Loucy (cell line): ENCODE measurements around the gene PPP2R2B.

ENCODE experiments used
- H2AFZ ChIP-seq: fragments of 200-600 bp; sonication (generic); 2 replicates; pipeline ENCODE4 v1.6.0; 2016; ENCODE audit warnings: antibody characterized with exemption, mild to moderate bottlenecking, low read length, moderate library complexity
- H3F3A ChIP-seq: fragments of 200-600 bp; 2 replicates; pipeline ENCODE4 v1.6.0; 2016; ENCODE audit warnings: antibody characterized with exemption, low read depth, mild to moderate bottlenecking
- H3K27me3 ChIP-seq: fragments of 200-600 bp; sonication (generic); 2 replicates; pipeline ENCODE4 v1.6.1; 2014; ENCODE audit warnings: low read length, mild to moderate bottlenecking; ENCODE audit not compliant: insufficient read depth, poor library complexity, severe bottlenecking
- H3K36me3 ChIP-seq: fragments of 200-600 bp; sonication (generic); 2 replicates; pipeline ENCODE4 v1.6.1; 2016; ENCODE audit warnings: low read length; ENCODE audit not compliant: insufficient read depth
- H3K4me1 ChIP-seq: fragments of 200-600 bp; sonication (generic); 2 replicates; pipeline ENCODE4 v1.5.1; 2014; ENCODE audit warnings: low read length, mild to moderate bottlenecking; ENCODE audit not compliant: insufficient read depth, poor library complexity, severe bottlenecking
- H3K4me2 ChIP-seq: fragments of 200-600 bp; sonication (generic); 2 replicates; pipeline ENCODE4 v1.6.0; 2014; ENCODE audit warnings: antibody characterized with exemption, low read length, low read depth, mild to moderate bottlenecking; ENCODE audit not compliant: poor library complexity, severe bottlenecking
- H3K4me3 ChIP-seq: fragments of 200-600 bp; sonication (generic); 2 replicates; pipeline ENCODE4 v1.5.1; 2014; ENCODE audit warnings: low read length, mild to moderate bottlenecking, mixed read lengths; ENCODE audit not compliant: poor library complexity, severe bottlenecking
- H3K79me2 ChIP-seq: fragments of 200-600 bp; sonication (generic); 2 replicates; pipeline ENCODE4 v1.6.1; 2014; ENCODE audit warnings: low read length; ENCODE audit not compliant: insufficient read depth
- H3K9ac ChIP-seq: fragments of 200-600 bp; sonication (generic); 2 replicates; pipeline ENCODE4 v1.6.0; 2014; ENCODE audit warnings: mild to moderate bottlenecking, low read depth, low read length, moderate library complexity; ENCODE audit not compliant: poor library complexity, severe bottlenecking
- H3K9me2 ChIP-seq: fragments of 200-600 bp; sonication (generic); replicated peaks from 2 replicates; pipeline ENCODE4 v1.6.1; 2016; ENCODE audit warnings: low read depth, low read length, mixed read lengths
- H3K9me3 ChIP-seq: fragments of 200-600 bp; sonication (generic); 2 replicates; pipeline ENCODE4 v1.6.1; 2014; ENCODE audit warnings: mild to moderate bottlenecking, antibody characterized with exemption, low read length, low read depth; ENCODE audit not compliant: insufficient read depth
- H4K20me1 ChIP-seq: fragments of 200-600 bp; sonication (generic); 2 replicates; pipeline ENCODE4 v1.6.0; 2014; ENCODE audit warnings: antibody characterized with exemption, low read length, mild to moderate bottlenecking; ENCODE audit not compliant: insufficient read depth, poor library complexity, severe bottlenecking
- EZH2phosphoT487 ChIP-seq: fragments of 200-600 bp; IDR thresholded peaks from 2 replicates; pipeline ENCODE4 v1.6.1; 2018; ENCODE audit warnings: antibody characterized with exemption, mild to moderate bottlenecking, moderate library complexity, borderline replicate concordance
- TF ChIP-seq, protein P1 (sequence below): fragments of 200-600 bp; sonication (generic); conservative IDR thresholded peaks from 2 replicates; pipeline ENCODE4 v1.5.1; 2014; ENCODE audit warnings: mild to moderate bottlenecking, antibody characterized with exemption, low read length

Gene PPP2R2B

DNA sequence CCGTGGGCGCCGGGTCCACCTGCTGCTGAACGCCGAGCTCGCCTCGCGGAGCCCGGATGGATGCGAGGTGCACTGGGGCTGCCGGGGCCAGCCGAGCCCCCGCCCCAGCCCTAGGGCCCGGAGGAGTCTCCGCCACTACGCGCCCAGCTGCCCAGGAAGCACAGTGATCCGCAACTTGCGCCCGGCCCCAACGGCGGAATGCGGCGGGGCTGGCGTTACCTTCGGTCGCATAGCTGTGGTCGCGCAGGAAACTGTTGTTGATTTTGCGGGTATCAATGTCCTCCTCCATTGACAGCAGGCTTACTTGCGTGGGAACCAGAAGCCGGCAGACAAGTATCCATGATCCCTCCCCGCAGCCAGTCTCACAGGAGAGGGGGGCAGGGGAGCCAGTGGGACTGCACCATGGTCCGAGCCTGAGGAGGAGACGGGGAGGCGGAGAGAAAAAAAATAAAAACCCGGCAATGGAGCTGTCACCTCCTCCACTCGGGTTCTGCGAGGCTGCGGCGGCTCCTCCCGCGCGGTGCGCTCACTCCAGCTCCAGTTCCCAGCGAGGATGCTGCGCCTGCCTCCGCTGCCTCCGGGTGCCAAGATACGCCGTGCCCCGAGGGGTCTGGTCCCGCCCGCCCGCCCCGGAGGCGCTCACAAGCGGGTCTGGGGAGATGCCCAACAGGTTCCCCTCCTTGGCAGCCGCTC is 628 bp downstream of the PPP2R2B start:
- Histone ChIP-seq H4K20me1 (no peaks in the 10 kb centered on the region), H2AFZ (no peak overlapping the region)
- TF ChIP-seq EZH2phosphoT487, result no peak
- TF ChIP-seq, protein P1, sequence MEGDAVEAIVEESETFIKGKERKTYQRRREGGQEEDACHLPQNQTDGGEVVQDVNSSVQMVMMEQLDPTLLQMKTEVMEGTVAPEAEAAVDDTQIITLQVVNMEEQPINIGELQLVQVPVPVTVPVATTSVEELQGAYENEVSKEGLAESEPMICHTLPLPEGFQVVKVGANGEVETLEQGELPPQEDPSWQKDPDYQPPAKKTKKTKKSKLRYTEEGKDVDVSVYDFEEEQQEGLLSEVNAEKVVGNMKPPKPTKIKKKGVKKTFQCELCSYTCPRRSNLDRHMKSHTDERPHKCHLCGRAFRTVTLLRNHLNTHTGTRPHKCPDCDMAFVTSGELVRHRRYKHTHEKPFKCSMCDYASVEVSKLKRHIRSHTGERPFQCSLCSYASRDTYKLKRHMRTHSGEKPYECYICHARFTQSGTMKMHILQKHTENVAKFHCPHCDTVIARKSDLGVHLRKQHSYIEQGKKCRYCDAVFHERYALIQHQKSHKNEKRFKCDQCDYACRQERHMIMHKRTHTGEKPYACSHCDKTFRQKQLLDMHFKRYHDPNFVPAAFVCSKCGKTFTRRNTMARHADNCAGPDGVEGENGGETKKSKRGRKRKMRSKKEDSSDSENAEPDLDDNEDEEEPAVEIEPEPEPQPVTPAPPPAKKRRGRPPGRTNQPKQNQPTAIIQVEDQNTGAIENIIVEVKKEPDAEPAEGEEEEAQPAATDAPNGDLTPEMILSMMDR, result no peak

DNA sequence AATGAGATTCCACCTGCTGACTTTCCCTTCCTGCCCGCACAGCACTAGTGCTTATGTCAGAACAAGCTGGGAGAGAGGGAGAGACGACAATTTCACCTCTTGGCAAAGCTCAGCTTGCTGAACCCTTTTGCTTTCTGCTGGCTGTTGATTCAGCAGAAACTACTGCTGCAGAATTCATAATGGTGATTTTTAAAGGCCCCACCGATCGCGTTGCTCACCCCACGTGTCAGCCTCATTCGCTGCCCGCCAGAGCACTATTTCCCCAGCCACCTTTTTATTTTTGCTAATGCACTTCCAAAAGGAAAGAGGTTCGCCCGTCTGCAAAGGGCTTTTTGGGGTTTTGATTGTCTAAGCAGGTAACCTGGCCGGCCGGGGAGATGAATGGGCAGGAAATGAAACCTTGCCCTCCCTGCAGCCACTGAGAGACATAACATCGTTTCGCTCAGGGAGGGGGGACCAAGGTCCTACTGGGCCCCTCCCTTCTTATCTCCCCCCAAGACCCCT is 1.3 kb downstream of the PPP2R2B start:
- Histone ChIP-seq H3F3A (no peaks in the 10 kb centered on the region), H3K9me3 (no peaks in the 10 kb centered on the region), H3K9ac (no peak overlapping the region), H3K4me3 (no peak overlapping the region), H3K36me3 (no peaks in the 10 kb centered on the region), H3K79me2 (no peaks in the 10 kb centered on the region), H4K20me1 (no peaks in the 10 kb centered on the region), H2AFZ (no peak overlapping the region), H3K27me3 (no peaks in the 10 kb centered on the region), H3K9me2 (no peaks in the 10 kb centered on the region), H3K4me1 (no peaks in the 10 kb centered on the region), H3K4me2 (no peak overlapping the region)
- TF ChIP-seq, protein P1, result no peak
- TF ChIP-seq EZH2phosphoT487, result no peak

More for the DNA sequence above, 628 bp downstream of the PPP2R2B start:
- Histone ChIP-seq H3K4me3 (no peak overlapping the region), H3K4me2 (no peak overlapping the region), H3F3A (no peaks in the 10 kb centered on the region), H3K79me2 (no peaks in the 10 kb centered on the region), H3K27me3 (no peaks in the 10 kb centered on the region), H3K9ac (no peak overlapping the region), H3K4me1 (no peaks in the 10 kb centered on the region), H3K9me3 (no peaks in the 10 kb centered on the region), H3K36me3 (no peaks in the 10 kb centered on the region), H3K9me2 (no peaks in the 10 kb centered on the region)

DNA sequence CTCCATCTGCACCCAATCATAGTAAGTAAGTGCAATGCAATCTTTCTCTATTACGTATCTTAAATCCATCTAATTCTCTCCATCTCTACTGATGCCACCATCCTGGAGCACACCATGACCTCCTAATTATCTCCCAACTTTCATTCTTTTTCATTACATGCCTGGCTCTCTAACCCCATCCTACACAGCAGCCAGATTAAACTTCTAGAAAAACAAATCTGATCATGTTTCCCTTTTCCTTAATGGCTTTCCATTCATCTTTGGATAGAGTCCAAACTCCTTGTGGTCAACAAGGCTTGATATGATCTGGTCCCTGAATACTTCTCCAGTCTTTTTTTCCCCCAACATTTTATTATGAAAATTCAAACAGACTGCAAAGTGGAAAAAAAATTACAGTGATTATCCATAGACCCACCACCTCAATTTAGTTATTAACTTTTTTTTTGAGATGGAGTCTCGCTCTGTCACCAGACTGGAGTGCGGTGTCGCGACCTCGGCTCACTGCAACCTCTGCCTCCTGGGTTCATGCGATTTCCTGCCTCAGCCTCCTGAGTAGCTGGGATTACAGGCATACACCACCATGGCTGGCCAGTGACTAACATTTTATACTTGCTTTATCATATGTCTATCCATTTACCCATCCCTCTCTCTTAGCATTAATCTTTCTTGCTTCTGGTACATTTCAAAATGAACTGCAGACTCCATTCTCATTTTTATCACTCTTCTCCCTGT is 5.2 kb downstream of the PPP2R2B start:
- H3K4me2 ChIP-seq, result no peak overlapping the region
- no peak overlapping the region for H2AFZ ChIP-seq
- H3K36me3 ChIP-seq, result no peaks in the 10 kb centered on the region
- no peaks in the 10 kb centered on the region for H3K79me2 ChIP-seq
- H3K9me2 ChIP-seq, result no peaks in the 10 kb centered on the region
- no peak overlapping the region for H3K9ac ChIP-seq
- no peaks in the 10 kb centered on the region for H3F3A ChIP-seq
- no peak overlapping the region for H3K4me3 ChIP-seq
- H4K20me1 ChIP-seq, result no peaks in the 10 kb centered on the region
- no peaks in the 10 kb centered on the region for H3K9me3 ChIP-seq
- no peaks in the 10 kb centered on the region for H3K4me1 ChIP-seq
- TF ChIP-seq, protein P1, result no peak
- TF ChIP-seq EZH2phosphoT487, result no peak
- no peaks in the 10 kb centered on the region for H3K27me3 ChIP-seq
